Breast epithelium (tissue), 3 donors: Measurements from ENCODE around the gene PNPLA6.

Experiments used
- POLR2A ChIP-seq: fragments of 450-650 bp; IDR thresholded peaks from one replicate; pipeline ENCODE4 v1.6.1; 2016; ENCODE audit warnings: antibody characterized with exemption, mild to moderate bottlenecking, moderate library complexity
- TF ChIP-seq, protein P1 (sequence below), 3 donors: fragments of 450-650 bp; IDR thresholded peaks; one replicate each; pipeline ENCODE4 v1.5.1; 2016 to 2017; ENCODE audit warnings: antibody characterized with exemption in 3 of 3, mild to moderate bottlenecking in 3 of 3, moderate library complexity in 3 of 3

DNA sequence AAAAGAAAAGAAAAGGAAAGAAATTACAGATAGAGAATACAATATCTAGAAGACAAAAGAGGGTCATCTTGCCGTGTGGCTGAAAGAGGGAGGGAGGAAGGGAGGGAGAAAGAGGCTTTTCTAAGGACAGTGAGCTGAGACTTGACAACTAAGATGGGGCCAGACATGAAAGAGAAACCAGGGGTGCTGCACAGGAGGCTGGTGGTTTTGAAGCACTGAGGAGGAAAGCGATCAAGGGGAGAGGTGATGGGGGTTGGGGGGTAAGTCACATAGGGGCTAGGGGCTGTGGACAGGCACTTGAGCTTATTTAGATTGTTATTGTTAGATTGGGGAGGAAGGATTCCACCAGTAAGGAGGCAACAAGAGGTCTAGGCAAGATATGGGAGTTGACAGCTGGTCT is 17.3 kb downstream of the PNPLA6 start:
- TF ChIP-seq, protein P1, sequence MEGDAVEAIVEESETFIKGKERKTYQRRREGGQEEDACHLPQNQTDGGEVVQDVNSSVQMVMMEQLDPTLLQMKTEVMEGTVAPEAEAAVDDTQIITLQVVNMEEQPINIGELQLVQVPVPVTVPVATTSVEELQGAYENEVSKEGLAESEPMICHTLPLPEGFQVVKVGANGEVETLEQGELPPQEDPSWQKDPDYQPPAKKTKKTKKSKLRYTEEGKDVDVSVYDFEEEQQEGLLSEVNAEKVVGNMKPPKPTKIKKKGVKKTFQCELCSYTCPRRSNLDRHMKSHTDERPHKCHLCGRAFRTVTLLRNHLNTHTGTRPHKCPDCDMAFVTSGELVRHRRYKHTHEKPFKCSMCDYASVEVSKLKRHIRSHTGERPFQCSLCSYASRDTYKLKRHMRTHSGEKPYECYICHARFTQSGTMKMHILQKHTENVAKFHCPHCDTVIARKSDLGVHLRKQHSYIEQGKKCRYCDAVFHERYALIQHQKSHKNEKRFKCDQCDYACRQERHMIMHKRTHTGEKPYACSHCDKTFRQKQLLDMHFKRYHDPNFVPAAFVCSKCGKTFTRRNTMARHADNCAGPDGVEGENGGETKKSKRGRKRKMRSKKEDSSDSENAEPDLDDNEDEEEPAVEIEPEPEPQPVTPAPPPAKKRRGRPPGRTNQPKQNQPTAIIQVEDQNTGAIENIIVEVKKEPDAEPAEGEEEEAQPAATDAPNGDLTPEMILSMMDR (IDR thresholded peaks at IDR 0.05) = no peak
- TF ChIP-seq POLR2A = no peak
